ENCODE results near the gene EPHA5. TPM values are rescaled to one million over a fixed set of nuclear protein-coding genes. Genes with fewer than 3 reads are reported as not detected.

EPHA5 gene
- total RNA-seq, 1 experiment from 2014 or later: not detected

DNA sequence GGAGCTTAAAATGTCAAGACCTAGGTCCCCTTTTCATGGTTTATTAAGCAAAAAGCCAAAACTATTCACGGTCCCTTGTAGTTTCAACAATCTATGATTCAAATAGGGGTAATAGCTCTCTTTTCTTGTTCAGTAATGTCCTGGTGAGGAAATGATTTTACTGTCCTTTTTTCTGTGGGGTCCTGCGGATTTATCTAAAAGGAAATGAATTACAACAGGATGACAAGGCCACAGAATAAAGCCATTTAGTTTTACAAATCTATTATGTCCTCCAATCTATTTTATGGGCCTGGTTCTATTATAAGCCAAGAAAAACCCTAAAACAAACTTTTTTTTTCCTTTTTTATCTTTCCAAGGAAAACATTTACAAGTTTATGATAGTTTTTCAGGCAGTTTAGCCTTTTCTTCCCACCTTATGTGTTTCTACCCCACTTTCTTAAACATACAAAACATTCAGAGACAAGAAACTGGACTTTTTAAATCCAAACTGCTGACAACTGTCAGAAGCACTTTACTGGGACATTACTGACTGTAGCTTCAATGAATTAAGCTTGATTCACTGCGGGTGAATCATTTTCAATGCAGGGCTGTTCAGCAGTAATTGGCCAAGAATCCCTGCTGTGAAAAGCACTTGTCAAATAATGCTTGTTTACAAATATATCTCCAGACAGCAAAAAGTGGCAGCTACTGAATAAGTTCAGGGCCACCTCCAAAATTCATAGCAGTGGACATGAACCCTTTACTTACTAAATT lies 4.3 kb downstream of the EPHA5 start:
- Histone ChIP-seq H3K27ac (no peak overlapping the region), H3K9me2 (ENCODE audit: insufficient read depth) (no peaks in the 10 kb centered on the region), H3K36me3 (ENCODE audit: low read depth) (no peaks in the 10 kb centered on the region), H2AFZ (no peak overlapping the region), H3K79me2 (ENCODE audit: low read depth) (no peaks in the 10 kb centered on the region), H3K9me3 (ENCODE audit: insufficient read depth, low read depth) (no peaks in the 10 kb centered on the region), H3K4me1 (replicated peaks; ENCODE audit: insufficient read depth) (no peaks in the 10 kb centered on the region), H3K4me3 (no peak overlapping the region), H3K27me3 (ENCODE audit: insufficient read depth, low read depth) (no peaks in the 10 kb centered on the region), H4K20me1 (ENCODE audit: insufficient read depth) (no peaks in the 10 kb centered on the region), H3K4me2 (no peak overlapping the region), H3F3A (ENCODE audit: insufficient read depth, low read depth) (no peaks in the 10 kb centered on the region)
- POLR2A ChIA-PET (ENCODE audit: unreplicated experiment): no interaction called here
- no TSS peak for BruUV-seq (replicated peaks)
- intact Hi-C loops (cut with micrococcal nuclease; ENCODE audit: unreplicated experiment): no loop called here
- CTCF ChIA-PET: no interaction called here
- no peak for TF ChIP-seq EZH2 (IDR thresholded peaks at IDR 0.05; ENCODE audit: low read depth)
- TF ChIP-seq, protein P1, sequence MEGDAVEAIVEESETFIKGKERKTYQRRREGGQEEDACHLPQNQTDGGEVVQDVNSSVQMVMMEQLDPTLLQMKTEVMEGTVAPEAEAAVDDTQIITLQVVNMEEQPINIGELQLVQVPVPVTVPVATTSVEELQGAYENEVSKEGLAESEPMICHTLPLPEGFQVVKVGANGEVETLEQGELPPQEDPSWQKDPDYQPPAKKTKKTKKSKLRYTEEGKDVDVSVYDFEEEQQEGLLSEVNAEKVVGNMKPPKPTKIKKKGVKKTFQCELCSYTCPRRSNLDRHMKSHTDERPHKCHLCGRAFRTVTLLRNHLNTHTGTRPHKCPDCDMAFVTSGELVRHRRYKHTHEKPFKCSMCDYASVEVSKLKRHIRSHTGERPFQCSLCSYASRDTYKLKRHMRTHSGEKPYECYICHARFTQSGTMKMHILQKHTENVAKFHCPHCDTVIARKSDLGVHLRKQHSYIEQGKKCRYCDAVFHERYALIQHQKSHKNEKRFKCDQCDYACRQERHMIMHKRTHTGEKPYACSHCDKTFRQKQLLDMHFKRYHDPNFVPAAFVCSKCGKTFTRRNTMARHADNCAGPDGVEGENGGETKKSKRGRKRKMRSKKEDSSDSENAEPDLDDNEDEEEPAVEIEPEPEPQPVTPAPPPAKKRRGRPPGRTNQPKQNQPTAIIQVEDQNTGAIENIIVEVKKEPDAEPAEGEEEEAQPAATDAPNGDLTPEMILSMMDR (conservative IDR thresholded peaks at IDR 0.05): no peak
- DNase-seq: no peak

DNA sequence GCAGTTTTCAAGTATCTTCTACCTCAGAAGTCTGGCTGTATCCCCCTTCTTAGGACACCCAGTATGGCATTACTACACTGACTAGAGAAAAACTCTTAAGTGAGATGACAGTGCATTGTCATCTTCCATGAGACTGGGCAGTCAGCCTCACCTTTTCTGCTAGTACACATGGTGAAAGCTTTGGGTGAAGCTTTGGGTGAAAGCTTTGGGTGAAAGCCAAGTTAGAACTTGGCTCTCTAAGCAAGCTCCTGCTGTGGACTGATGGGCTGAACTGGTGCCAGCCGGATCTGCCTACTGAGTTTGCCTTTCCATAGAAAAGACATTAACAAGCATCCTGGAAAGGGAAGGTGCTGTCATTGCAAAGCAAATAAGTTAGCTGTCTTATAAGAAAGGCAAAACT lies 8.8 kb downstream of the EPHA5 start:
- Histone ChIP-seq H3K4me3 (no peak overlapping the region), H3F3A (ENCODE audit: insufficient read depth, low read depth) (no peaks in the 10 kb centered on the region), H3K9me3 (ENCODE audit: insufficient read depth, low read depth) (no peaks in the 10 kb centered on the region), H3K36me3 (ENCODE audit: low read depth) (no peaks in the 10 kb centered on the region), H3K4me1 (replicated peaks; ENCODE audit: insufficient read depth) (no peaks in the 10 kb centered on the region), H4K20me1 (ENCODE audit: insufficient read depth) (no peaks in the 10 kb centered on the region), H3K9me2 (ENCODE audit: insufficient read depth) (no peaks in the 10 kb centered on the region), H3K4me2 (no peak overlapping the region), H3K27me3 (ENCODE audit: insufficient read depth, low read depth) (no peaks in the 10 kb centered on the region), H2AFZ (0 out of 2 replicates have a peak overlapping the region, but pooled peaks have one; percentile 48), H3K79me2 (ENCODE audit: low read depth) (no peaks in the 10 kb centered on the region), H3K27ac (no peak overlapping the region)
- intact Hi-C loops (cut with micrococcal nuclease; ENCODE audit: unreplicated experiment): no loop called here
- ChIA-PET CTCF (no interaction called here), POLR2A (ENCODE audit: unreplicated experiment) (no interaction called here)
- no TSS peak for BruUV-seq (replicated peaks)
- no peak for DNase-seq
- TF ChIP-seq, protein P1 (conservative IDR thresholded peaks at IDR 0.05): no peak
- TF ChIP-seq EZH2 (IDR thresholded peaks at IDR 0.05; ENCODE audit: low read depth): no peak

DNA sequence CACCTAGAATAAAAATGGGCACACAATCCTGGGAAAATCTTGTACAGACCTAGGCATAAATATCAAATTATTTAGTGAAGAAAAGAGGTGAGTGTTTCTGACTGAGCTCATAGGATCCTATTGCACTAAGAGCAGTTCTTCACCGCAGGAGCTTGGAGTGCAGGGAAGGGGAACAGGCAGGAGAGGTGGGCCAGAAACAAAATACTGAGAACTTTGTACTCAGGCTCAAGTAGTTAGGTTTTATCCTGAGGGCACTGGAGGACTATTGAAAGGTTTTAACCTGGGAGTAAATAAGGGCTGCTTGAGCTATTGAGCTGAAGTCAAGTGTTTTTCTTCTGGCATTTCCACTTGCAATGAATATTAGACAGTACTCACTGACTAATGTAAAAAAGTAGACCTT lies 12.2 kb downstream of the EPHA5 start:
- no peaks in the 10 kb centered on the region for H3K9me2 ChIP-seq (ENCODE audit: insufficient read depth)
- no peak overlapping the region for H3K4me3 ChIP-seq
- no peak for DNase-seq
- H3K79me2 ChIP-seq (ENCODE audit: low read depth): no peaks in the 10 kb centered on the region
- TF ChIP-seq EZH2 (IDR thresholded peaks at IDR 0.05; ENCODE audit: low read depth): no peak
- TF ChIP-seq, protein P1 (conservative IDR thresholded peaks at IDR 0.05): no peak
- no peaks in the 10 kb centered on the region for H3K36me3 ChIP-seq (ENCODE audit: low read depth)
- no peak overlapping the region for H3K4me2 ChIP-seq
- no peaks in the 10 kb centered on the region for H3F3A ChIP-seq (ENCODE audit: insufficient read depth, low read depth)
- no peaks in the 10 kb centered on the region for H3K4me1 ChIP-seq (replicated peaks; ENCODE audit: insufficient read depth)
- H3K27me3 ChIP-seq (ENCODE audit: insufficient read depth, low read depth): no peaks in the 10 kb centered on the region
- no peaks in the 10 kb centered on the region for H3K9me3 ChIP-seq (ENCODE audit: insufficient read depth, low read depth)
- no peak overlapping the region for H2AFZ ChIP-seq
- no peaks in the 10 kb centered on the region for H4K20me1 ChIP-seq (ENCODE audit: insufficient read depth)
- no peak overlapping the region for H3K27ac ChIP-seq
- intact Hi-C loops (cut with micrococcal nuclease; ENCODE audit: unreplicated experiment): no loop called here
- ChIA-PET POLR2A (ENCODE audit: unreplicated experiment) (no interaction called here), CTCF (no interaction called here)
- BruUV-seq (replicated peaks): no TSS peak

Measured in PC-9 (cell line).